ENCODE measurements around the gene GOT2. TPM values are rescaled to one million over a fixed set of nuclear protein-coding genes. Genes with fewer than 3 reads are reported as not detected.

GOT2 gene
- total RNA-seq, 1 donor from 2014 or later: 57.5 TPM

GRCh38 chr16:58756650-58757332, 22.7 kb upstream of the GOT2 start:
- Histone ChIP-seq H3K4me1 (no peaks in the 10 kb centered on the region), H3K4me3 (no peak overlapping the region), H3K27me3 (no peaks in the 10 kb centered on the region), H3K9me3 (no peaks in the 10 kb centered on the region), H3K36me3 (no peaks in the 10 kb centered on the region), H3K27ac (no peak overlapping the region)
- DNase-seq (ENCODE audit: extremely low spot score in 2 of 2): no peak
- no peak for TF ChIP-seq POLR2AphosphoS5 (IDR thresholded peaks at IDR 0.05; ENCODE audit: insufficient read depth in 1 of 2, low read depth in 1 of 2)
- no peak for TF ChIP-seq POLR2A (IDR thresholded peaks at IDR 0.05)
- TF ChIP-seq, protein P1, sequence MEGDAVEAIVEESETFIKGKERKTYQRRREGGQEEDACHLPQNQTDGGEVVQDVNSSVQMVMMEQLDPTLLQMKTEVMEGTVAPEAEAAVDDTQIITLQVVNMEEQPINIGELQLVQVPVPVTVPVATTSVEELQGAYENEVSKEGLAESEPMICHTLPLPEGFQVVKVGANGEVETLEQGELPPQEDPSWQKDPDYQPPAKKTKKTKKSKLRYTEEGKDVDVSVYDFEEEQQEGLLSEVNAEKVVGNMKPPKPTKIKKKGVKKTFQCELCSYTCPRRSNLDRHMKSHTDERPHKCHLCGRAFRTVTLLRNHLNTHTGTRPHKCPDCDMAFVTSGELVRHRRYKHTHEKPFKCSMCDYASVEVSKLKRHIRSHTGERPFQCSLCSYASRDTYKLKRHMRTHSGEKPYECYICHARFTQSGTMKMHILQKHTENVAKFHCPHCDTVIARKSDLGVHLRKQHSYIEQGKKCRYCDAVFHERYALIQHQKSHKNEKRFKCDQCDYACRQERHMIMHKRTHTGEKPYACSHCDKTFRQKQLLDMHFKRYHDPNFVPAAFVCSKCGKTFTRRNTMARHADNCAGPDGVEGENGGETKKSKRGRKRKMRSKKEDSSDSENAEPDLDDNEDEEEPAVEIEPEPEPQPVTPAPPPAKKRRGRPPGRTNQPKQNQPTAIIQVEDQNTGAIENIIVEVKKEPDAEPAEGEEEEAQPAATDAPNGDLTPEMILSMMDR (IDR thresholded peaks at IDR 0.05): no peak
- intact Hi-C loops (cut with DNase I): no loop called here

GRCh38 chr16:58755989-58756649, 22.0 kb upstream of the GOT2 start:
- no peaks in the 10 kb centered on the region for H3K27me3 ChIP-seq
- no peak for DNase-seq (ENCODE audit: extremely low spot score in 2 of 2)
- intact Hi-C loops (cut with DNase I): no loop called here
- TF ChIP-seq, protein P1 (IDR thresholded peaks at IDR 0.05): peak; percentile 20 to 48 (median 45)
- TF ChIP-seq POLR2AphosphoS5 (IDR thresholded peaks at IDR 0.05; ENCODE audit: insufficient read depth in 1 of 2, low read depth in 1 of 2) (no peak), POLR2A (IDR thresholded peaks at IDR 0.05) (no peak)
- H3K4me3 ChIP-seq: no peak overlapping the region
- no peaks in the 10 kb centered on the region for H3K9me3 ChIP-seq
- H3K36me3 ChIP-seq: no peaks in the 10 kb centered on the region
- no peak overlapping the region for H3K27ac ChIP-seq
- H3K4me1 ChIP-seq: no peaks in the 10 kb centered on the region

DNA sequence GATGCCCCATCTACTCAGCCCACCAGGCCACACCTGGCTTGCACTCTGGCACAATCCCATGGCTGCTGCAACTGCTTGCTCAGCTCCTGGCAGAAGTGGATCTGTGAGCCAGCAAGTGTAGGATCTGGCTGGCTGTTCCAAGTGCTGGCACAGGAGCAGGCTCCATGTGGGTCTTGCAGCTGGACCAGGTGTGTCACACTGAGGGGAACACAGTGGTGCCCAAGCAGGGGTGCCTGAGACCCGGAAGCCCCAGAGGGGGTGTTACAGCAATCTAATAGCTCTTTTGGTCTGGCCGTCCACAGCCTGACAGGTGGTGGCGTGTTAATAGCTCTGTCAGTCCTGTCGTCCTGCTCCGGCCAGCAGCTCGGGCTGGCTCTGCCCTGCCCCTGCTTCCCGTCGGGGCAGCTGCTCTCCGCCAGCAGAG, 19.6 kb upstream of the GOT2 start:
- TF ChIP-seq, protein P1 (IDR thresholded peaks at IDR 0.05): no peak
- TF ChIP-seq POLR2AphosphoS5 (IDR thresholded peaks at IDR 0.05; ENCODE audit: insufficient read depth in 1 of 2, low read depth in 1 of 2) (no peak), POLR2A (IDR thresholded peaks at IDR 0.05) (no peak)
- no peaks in the 10 kb centered on the region for H3K4me1 ChIP-seq
- intact Hi-C loops (cut with DNase I): no loop called here
- H3K4me3 ChIP-seq: no peak overlapping the region
- no peaks in the 10 kb centered on the region for H3K27me3 ChIP-seq
- H3K9me3 ChIP-seq: no peaks in the 10 kb centered on the region
- no peaks in the 10 kb centered on the region for H3K36me3 ChIP-seq
- H3K27ac ChIP-seq: no peak overlapping the region
- DNase-seq (ENCODE audit: extremely low spot score in 2 of 2): no peak

DNA sequence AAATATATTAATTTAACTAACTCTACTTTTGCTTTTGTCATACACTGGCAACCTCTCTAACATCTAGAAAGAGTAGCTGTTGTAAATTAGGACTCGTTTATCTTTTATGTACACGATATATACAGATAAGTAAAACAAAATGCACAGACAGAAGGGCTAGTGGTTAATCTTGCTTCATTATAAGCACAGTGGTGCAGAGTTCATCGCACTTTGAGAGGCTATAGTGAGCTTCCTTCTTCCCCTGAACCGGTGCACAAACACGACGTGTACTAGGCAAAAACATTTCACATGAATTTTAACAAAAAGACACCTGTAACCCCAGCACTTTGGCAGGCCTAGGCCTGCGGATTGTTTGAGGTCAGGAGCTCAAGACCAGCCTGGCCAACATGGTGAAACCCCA, 10.4 kb upstream of the GOT2 start:
- DNase-seq (ENCODE audit: extremely low spot score in 2 of 2): no peak
- H3K4me1 ChIP-seq: no peaks in the 10 kb centered on the region
- no peaks in the 10 kb centered on the region for H3K9me3 ChIP-seq
- no peaks in the 10 kb centered on the region for H3K27me3 ChIP-seq
- TF ChIP-seq, protein P1 (IDR thresholded peaks at IDR 0.05): no peak
- TF ChIP-seq POLR2A (IDR thresholded peaks at IDR 0.05): no peak
- no peak for TF ChIP-seq POLR2AphosphoS5 (IDR thresholded peaks at IDR 0.05; ENCODE audit: insufficient read depth in 1 of 2, low read depth in 1 of 2)
- intact Hi-C loops (cut with DNase I): no loop called here
- H3K27ac ChIP-seq: no peak overlapping the region
- H3K4me3 ChIP-seq: no peak overlapping the region
- no peaks in the 10 kb centered on the region for H3K36me3 ChIP-seq

DNA sequence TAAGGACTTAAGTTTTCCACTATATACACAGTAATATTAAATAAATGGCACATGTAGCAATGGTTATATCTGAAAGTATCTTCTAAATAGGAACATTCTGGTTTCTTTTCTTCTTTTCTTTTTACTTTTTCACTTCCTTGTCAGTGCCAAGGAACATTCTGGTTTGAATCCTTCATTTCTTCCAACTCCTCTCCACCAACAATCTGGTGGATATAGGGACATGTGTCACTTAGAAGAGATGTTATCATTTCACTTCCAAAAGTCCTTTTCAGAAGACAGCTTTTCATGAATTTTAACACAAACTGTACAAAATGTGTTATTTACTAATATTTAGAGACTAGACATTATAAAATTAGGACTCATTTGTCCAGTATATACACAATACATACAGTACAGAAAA, 7.9 kb upstream of the GOT2 start:
- Histone ChIP-seq H3K27ac (no peak overlapping the region), H3K4me3 (no peak overlapping the region), H3K9me3 (no peaks in the 10 kb centered on the region), H3K27me3 (no peaks in the 10 kb centered on the region), H3K4me1 (no peaks in the 10 kb centered on the region), H3K36me3 (no peaks in the 10 kb centered on the region)
- TF ChIP-seq, protein P1 (IDR thresholded peaks at IDR 0.05): no peak
- TF ChIP-seq POLR2A (IDR thresholded peaks at IDR 0.05) (no peak), POLR2AphosphoS5 (IDR thresholded peaks at IDR 0.05; ENCODE audit: insufficient read depth in 1 of 2, low read depth in 1 of 2) (no peak)
- DNase-seq (ENCODE audit: extremely low spot score in 2 of 2): no peak
- intact Hi-C loops (cut with DNase I): no loop called here

Measured in vagina (tissue), 2 donors.